EH (cell line): ENCODE results near the gene TMTC1.
A peak's percentile ranks its signal among the peaks of the same experiment; 100 is the strongest.
"Not testable (repeated sequence)": the region's sequence is repeated elsewhere in the genome, so short reads cannot be mapped to it uniquely, and the experiment has no call there.

Experiments used
- DNase-seq: peaks from one replicate; pipeline ENCODE4 v3.0.0-alpha.2; 2015; ENCODE audit warnings: low read depth

The TMTC1 gene

DNA sequence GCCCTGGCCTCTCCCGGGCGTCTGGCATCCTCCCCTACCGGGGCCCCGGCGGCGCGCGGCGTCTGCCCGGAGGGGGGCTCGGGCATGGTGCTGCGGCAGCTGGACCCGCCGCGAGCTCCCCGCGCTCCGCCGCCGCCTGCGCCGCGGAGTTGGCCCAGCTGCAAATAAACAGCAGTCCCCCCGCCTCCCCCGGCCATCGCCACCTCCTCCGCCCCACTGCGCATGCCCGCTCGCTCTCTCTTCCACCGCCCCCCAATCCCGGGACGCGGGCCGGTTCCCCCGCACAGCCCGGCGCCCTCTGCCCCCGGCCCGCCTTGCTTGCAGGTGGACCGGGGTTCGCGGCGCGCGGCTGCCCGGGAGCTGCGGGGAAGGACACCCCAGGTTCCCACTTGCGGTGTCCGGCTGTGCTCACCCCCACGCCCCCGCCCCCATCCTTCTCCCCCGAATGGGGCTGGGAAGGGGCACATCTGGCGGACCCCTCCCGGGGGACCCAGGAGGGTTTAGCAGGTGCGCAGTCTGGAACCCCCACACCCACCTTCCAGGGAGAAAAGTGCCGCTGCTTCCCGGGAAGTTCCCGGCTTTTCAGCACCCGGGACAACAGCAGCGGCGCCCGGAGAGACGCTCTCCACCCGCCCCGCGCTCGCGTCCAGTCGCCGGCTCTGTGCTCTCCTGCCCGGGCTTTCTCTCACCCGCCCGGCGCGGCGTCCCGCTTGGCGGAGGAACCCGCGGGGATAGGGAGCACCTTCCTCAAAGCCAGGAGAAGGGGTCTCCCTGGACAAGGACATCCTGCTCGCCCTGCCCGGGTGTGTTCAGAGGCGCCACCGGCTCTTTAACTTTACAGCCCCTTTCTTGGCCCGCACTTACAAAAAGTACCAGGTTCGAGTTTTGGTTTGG, at the start of gene TMTC1:
Gene TMTC1 (minus strand): TSS at position 170 of the 894 bp plus-strand sequence. CDS start 191 bp downstream, outside the sequence.
- peak; percentile 32 for DNase-seq

DNA sequence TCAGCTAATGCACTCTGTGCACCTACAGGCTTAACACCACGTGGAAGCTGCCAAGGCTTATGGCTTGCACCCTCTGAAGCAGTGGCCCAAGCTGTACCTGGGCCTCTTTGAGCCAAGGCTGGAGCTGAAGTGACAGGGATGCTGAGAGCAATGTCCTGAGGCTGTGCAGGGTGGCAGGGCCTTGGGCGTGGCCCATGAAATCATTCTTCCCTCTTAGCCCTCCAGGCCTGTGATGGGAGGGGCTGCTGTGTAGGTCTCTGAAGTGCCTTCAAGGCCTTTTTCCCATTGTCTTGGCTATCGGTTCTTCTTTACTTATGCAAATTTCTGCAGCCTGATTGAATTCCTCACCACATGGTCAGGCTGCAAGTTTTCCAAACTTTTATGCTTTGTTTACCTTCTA, 47.4 kb upstream of the TMTC1 start:
- no peak for DNase-seq

DNA sequence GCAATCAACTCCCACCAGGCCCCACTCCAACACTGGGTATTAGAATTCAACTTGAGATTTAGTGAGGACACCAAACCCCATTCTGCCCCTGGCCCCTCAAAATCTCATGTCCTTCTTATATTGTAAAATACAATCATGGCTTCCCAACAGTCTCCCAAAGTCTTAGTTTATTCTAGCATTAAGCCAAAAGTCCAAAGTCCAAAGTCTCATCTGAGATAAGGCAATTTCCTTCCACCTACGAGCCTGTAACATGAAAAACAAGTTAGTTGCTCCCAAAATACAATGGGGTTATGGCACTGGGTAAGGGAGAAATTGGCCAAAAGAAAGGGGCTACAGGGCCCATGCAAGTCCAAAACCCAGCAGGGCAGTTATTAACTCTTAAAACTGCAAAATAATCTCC, 46.6 kb upstream of the TMTC1 start:
- no peak for DNase-seq

DNA sequence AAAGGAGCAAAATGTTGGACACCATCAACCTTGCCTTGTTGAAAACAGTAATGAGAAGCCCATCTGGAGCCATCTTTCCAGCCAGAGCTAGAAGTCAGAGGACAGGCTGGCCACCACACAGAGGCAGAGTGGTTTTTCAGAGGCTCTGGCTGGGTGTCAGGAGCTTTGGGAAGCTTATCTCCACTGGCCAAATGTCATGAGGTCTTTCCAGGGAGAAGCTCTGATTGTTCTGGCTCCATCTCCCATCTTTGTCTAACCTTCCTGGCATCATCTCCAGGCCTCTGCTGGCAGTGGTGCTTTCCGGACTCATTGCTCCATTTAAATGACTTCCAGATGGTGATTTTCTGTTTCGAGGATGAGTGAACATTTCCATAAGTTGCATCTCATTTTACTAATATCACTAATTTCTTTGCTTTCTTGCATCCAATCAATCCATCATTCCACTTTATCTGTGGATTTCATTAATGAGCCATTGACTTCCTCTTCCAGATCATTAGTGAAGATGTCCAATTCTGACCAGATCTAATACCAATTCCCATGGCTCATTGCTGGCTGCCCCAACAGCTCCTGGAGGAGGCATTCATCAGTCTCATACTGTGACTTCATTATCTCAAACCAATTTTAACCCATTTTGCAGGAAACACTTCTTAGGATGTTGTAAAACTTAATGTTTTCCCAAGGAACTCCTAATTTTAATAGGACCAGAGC, 35.3 kb upstream of the TMTC1 start:
- DNase-seq = no peak

DNA sequence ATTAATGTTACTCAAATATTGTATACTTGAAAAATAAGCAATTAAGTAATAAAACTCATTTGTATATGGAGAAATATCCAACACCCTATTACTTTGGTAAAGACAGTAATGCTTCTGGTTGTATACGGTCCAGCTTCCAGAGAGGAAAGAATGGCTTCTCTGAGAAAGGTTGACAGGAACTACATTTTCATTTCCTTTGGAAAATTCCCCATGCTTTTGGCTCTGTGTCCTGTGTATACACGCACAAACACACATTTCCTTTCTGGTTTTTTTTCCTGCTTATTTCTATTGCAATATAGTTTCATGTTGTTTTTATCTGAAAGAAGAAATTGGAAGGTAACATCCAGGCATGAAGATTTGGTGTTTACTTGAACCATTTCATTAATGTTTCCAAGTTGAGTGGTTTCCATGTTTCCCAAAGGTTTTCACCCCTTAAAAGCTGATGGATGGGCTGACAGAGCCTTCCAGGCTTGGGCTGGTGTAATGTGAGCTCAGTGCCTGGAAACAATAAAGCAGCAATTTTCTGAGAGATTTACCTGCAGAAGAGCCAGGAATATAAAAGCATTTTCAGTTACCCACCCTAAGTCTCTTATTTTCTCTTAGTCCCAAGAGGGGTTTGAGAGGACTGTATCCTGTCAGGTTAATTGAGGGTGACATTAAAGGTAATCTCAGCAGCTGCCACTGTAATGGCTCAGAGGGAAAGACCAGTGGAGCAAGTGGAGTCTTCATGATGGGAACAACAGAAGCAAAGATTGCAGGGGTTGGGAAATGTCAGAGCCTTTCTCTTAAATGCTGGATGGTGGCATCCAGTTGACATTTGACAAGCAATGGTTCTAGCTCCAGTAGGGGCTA, 33.4 kb upstream of the TMTC1 start:
- no peak for DNase-seq

DNA sequence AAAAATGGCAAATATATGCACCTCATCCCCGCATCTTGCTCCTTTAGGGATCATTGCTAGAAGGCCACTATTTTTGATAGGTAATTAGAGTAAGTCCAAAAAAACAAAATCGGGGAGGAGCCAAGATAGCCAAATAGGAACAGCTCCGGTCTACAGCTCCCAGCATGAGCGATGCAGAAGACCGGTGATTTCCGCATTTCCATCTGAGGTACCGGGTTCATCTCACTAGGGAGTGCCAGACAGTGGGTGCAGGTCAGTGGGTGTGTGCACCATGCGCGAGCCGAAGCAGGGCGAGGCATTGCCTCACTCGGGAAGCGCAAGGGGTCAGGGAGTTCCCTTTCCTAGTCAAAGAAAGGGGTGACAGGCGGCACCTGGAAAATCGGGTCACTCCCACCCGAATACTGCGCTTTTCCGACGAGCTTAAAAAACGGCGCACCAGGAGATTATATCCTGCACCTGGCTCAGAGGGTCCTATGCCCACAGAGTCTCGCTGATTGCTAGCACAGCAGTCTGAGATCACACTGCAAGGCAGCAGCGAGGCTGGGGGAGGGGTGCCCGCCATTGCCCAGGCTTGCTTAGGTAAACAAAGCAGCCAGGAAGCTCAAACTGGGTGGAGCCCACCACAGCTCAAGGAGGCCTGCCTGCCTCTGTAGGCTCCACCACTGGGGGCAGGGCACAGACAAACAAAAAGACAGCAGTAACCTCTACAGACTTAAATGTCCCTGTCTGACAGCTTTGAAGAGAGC, 26.0 kb upstream of the TMTC1 start:
- not testable (repeated sequence) for DNase-seq

DNA sequence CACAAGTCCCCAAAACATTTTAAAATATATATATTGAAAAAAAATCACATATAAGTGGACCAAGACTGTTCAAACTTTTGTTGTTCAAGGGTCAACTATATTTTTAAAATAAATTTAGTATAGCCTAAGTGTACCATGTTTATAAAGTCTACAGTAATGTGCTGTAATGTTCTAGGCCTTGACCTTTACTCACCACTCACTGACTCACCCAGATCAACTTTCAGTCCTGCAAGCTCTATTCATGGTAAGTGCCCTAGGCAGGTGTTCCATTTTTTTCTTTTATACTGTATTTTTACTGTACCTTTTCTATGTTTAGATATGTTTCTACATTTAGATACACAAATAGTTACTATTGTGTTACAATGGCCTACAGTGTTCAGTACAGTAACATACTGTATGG, 23.4 kb upstream of the TMTC1 start:
- no peak for DNase-seq

DNA sequence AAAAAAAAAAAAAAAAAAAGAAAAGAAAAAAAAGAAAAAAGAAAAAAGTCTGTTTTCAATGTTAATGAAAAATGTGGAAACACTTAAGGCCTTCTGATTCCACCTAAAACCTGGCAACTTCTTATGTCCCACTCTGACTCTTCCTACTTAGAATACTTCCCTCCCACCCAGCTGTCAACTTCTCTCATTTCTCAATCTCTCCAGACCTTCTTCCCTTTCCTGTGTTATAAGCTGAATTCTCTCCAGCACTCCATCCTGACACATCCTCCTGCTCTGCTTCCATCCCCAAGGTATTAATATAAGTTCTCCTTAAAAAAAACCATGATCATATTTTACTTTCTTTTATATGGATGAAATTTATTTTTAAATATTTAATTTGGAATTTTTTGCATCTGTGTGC, 20.3 kb upstream of the TMTC1 start:
- DNase-seq = no peak

DNA sequence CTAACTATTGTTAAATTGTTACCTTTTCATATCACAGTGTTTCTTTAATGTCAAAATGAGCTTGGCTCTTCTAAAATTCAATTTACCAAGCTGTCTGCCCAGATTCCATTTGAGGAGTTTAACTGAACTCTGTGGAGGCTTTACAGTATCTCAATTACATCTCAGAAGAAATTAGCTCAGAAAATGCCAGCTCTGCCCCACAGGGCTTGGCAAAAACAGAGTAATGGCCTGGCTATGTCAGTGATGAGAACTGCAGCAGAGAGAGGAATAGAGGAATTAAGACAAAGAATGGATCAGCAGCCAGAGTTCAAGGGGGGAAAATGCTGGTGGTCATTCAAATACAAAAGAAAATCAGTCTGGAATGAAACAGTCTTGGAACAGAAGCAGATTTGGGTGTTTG, 15.8 kb upstream of the TMTC1 start:
- DNase-seq = no peak

DNA sequence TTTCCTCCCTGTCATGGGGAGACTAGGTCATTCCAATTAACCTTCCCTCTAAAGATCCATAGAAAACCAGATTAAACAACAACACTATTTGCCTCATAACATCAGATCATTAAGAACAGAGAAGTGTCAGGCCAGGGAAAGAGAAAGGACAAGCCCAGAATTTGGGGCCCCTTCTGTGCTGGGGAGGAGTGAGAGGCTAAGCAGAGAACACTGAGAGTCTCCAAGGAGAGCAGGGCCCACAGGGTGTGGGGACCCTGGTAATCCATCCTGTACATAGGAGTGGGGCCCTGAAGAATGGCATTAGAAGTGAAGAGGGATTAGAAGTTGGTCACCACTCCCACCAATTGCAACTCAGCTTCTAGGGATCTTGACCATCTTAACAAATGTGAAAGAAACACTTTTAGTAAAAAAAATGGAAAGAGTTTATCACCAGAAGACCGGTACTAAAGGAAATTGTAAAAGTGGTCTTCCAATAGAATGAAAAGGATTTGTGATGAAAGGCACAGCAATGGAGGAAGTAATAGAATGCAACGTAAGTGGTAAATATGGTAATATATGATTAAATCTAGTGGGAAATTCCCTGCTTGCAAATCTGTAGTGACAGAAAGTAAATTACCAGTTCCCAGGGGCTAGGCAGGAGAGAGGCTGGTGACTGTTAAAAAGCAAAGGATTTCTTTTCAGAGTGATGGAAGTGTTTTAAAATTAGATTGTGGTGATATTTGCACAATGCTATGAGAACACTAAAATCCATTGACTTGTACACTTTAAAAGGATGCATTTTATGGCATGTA, 14.0 kb upstream of the TMTC1 start:
- DNase-seq = no peak

DNA sequence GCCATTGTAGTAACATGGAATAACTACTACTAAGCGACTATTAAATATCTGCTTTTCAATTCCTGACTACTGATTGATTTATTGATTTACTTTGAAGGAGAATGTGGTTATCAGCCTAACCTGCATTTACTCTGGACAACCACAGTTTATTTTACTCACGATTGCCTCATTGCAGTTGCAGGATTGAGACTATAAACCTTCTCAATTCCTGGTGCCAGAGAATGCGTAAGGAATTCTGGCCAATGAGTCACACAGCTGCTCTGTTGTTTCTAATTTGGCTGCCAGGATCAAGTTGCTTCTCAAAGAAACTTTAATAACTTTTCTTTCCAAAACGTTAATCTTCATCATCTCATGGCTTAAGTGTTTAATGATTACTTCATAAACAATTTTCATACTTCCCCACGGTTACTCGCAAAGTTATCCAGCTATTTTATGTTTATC, 13.1 kb upstream of the TMTC1 start:
- peak; percentile 72 for DNase-seq

DNA sequence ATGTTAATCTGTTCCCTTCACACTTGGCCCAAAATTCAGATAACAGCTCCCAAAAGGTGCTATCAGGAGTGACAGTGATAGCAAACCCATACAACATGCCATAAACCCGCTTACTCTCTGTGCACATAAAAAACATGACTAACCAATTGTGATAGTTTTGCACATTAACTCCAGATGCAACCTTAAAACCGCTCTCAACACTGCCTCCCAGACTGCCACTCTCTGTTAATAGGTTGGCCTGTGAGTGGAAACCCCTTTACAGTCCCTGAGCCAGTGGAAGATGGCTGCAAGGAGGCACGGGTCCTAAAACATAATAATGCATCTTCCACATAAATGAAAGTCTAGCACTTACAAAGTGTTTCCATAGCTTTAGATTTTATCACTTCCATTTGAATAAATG, 12.0 kb upstream of the TMTC1 start:
- DNase-seq = no peak

DNA sequence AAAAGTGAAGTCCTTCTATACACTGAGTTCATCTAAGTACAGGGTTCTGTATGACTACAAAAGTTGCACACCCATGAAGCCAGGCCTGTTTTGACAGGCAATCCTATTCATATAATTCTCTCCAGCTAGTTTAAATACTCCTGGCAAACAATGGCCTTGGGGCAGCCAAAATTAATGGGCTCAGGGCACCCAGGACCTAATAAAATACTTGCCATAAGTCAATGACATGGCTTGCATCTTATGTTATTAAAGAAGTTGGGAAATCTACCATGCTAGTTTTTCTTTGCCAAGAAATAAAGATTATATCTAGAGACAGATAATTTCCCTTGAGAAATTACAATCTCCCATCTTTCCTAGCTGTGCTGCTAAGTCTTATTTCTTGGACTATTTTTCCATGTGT, 11.1 kb upstream of the TMTC1 start:
- DNase-seq = no peak

DNA sequence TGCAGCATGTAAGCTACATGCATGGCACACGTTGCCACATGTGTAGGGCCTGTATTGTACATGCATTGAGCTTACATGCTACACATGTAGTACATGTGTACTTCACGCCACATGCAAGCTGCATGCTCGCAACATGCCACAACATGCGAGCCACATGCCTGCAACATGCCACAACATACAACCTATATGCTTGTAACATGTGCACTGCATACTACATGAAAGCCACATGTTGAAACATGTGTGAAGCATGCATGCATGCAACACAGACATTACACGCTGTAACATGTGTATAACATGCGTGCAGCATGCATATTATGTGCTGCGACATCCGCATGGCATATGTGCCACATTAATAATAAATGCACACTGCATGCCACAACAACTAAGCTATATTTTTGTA, 9.1 kb upstream of the TMTC1 start:
- no peak for DNase-seq

DNA sequence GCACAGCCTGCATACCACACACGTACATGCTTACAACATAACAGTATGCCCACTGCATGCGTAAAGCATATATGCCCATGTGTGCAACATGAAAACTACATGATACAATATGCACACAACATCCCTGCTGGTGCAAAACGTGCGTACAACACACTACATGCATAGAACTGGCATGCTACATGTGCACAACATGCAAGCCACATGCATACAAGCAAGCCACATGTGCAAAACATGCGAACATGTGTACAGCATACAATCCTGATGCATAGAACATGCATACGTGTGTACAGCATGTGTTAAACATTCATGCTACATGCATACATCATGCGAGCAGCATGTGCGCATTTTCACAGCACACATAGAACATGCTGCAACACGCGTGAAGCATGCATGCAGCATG, 8.4 kb upstream of the TMTC1 start:
- DNase-seq = no peak

DNA sequence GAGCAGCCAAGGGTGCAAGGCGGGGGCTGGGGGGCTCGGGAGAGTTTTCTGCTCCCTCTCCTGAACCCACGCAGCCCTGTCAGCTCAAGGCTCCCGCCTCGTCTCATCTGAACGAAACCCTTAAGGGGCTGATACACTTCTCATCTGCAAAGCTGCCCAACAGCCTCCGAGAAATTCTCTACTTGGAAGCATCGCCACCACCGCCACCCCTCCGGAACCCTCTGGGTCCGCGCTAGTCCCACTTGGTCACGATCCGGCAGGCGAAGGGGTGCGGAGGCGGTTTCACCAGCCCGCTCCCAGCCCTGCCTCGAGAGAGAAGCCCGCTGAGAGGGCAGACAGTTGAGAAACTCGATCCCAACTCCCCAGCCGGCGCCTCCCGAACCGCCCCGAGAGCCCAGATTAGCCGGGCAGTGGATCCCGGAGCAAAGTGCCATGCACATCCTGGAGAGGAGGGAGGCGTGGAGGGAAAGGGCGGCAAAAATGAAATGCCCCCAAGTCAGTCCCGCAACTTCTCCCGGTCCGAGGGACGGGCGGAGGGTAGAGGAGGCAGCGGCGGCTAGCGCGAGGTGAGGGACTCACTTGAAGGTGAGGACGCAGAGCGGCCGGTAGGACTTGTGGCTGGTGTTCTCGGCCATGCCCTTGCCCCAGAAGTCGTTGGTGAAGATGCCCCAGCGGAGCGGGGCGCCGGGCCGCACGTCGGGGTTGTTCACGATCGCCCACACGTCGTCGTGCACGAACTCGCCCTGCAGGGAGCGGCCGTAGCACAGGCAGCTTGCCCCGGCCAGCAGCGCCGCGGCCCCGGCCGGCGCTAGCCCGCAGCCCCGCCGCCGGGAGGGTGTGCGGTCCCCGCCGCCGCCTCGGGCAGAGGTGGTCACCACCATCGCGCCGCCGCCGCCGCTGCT, 620 bp downstream of the TMTC1 start:
- peak; percentile 0 for DNase-seq

DNA sequence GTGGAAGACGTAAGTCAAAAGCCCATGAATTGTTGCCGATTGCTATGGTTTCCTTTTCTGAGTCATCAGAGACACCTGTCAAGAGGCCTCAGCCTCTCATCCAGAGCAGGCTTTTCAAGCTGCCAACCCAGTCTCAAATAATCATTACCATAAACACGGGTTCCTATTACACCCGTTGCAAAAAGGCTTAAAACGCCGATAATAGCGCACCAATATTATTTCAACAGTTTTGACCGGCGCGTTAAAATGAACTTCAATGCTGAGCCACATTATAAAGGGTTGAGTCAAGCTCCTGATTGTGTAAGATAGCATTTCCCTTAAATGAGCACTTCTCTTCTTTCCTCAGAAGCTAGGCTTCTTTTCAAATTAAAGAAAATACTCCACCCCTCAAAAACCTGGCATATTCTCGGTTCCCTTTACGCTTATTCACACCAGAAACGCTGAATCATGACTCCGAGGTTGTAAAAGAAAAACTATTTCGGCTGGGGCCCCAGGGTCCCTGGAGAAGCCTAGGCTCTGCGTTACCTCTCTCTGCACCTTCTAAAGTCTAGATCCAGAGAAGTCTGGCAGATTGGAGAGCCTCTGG, 1.4 kb downstream of the TMTC1 start:
- DNase-seq = peak; percentile 4

DNA sequence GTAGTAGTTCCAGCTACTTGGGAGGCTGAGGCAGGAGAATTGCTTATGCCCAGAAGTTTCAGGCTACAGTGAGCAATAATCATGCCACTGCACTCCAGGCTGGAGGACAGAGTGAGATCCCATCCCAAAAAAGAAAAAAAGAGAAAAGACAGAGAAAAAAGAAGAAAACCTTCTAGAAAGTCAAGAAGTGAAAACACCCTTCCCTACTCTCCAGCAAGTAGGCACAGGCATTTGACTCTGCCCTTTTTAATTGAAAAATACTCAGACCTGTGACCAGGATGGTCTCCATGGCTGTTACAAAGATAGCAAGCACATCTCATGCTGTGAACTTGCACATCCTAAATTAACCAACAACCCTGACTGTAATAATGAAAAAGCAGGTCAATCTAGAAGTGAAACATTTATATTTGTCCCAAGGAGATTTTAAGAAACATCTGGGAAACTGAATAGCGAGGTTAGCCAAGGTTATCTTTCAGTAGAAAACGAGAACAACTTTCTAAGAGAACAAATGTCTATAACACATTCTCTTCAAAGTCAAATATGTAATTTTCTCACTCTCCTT, 2.0 kb downstream of the TMTC1 start:
- DNase-seq = no peak

DNA sequence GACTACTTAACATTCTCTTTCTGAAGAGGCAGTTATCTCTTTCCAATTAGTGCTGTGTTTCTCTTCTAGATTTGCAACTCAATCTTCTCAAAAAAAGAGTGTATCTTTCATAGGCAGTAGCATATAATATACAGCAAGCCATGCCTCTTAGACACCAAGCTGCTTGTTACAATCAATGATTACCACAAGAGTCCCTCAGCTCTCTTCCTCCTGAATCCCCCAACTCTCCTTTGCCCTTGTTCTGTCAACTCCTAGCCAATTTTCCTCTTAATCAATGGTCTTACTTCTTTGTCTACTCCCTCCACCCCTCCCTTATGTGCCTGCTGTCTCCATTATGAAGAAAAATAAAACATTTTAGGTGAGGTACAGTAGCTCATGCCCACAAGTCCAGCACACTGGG, 2.6 kb downstream of the TMTC1 start:
- no peak for DNase-seq
